ENCODE results near the gene GINM1. TPM values are rescaled to one million over a fixed set of nuclear protein-coding genes. Genes with fewer than 3 reads are reported as not detected.

The GINM1 gene
- total and polyA plus RNA-seq, 2 of the 4 experiments (the other 2 are of a cell fraction) = 23.6 to 24.9 TPM

DNA sequence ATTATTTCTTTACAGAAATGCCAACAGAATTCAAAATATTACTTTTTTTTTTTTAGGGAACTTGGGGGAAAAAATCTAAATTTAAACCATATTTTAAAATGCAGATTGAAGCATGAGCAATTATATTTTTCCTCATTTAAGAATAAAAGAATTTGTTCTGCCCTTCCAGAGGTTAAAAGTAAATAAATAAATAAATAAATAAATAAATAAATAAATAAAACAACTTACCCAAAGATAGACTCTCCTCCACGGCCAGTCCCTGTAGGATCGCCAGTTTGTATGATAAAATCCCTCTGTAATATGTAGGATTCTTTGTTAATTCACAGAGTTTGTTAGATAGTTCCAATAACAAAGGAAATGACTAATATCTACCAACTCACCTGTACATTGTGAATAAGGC is 25.0 kb upstream of the GINM1 start:
- ChIA-PET POLR2A (ENCODE audit: unreplicated experiment) (no interaction called here), CTCF (interaction anchor here (0.5 kb wide), 1 partner anchor 121 kb away, joined by 3 read pairs; no protein-coding TSS in a partner anchor)
- Histone ChIP-seq H3K36me3 (ENCODE audit: control insufficient read depth, insufficient read depth, low read length) (peaks cover 28% of the 10 kb centered on the region), H2AFZ (replicated peaks; ENCODE audit: low read length, poor library complexity) (no peak overlapping the region), H3K56ac (ENCODE audit: extremely low read depth, insufficient read depth, low read length) (no peak overlapping the region), H4K91ac (ENCODE audit: insufficient read depth, low read depth, low read length) (no peak overlapping the region), H3K4ac (ENCODE audit: low read depth, low read length) (no peak overlapping the region), H4K8ac (ENCODE audit: low read depth in 2 of 2, low read length in 2 of 2) (no peak overlapping the region), H2AK9ac (replicated peaks; ENCODE audit: low read depth, low read length, poor library complexity) (no peak overlapping the region), H3K9ac (ENCODE audit: low read depth, low read length) (no peak overlapping the region), H2BK20ac (ENCODE audit: low read depth, low read length) (no peak overlapping the region), H3K23ac (ENCODE audit: low read depth, low read length) (no peak overlapping the region), H3K18ac (ENCODE audit: low read depth, low read length) (no peak overlapping the region), H3K27ac (ENCODE audit: insufficient read depth, low read length) (no peak overlapping the region), H4K5ac (ENCODE audit: low read depth, low read length) (no peak overlapping the region), H2AK5ac (ENCODE audit: low read depth, low read length) (no peak overlapping the region), H3K14ac (replicated peaks; ENCODE audit: low read depth, low read length) (no peak overlapping the region), H2BK5ac (ENCODE audit: low read depth, low read length, poor library complexity, severe bottlenecking) (no peak overlapping the region), H3K79me1 (ENCODE audit: low read depth in 1 of 2, low read length in 2 of 2) (peaks cover 21 to 48% of the 10 kb centered on the region in 2 experiments), H3K4me2 (ENCODE audit: low read depth, low read length) (no peak overlapping the region), H3K9me1 (ENCODE audit: insufficient read depth, low read length) (peaks cover 4% of the 10 kb centered on the region; the same call in 1 of the 2 replicates), H2BK120ac (ENCODE audit: low read depth, low read length) (no peak overlapping the region), H3K9me3 (ENCODE audit: control insufficient read depth, insufficient read depth, low read length) (no peaks in the 10 kb centered on the region), H2BK15ac (ENCODE audit: low read depth, low read length) (no peak overlapping the region), H3K27me3 (ENCODE audit: control insufficient read depth, insufficient read depth, low read length) (no peaks in the 10 kb centered on the region), H3K4me3 (ENCODE audit: insufficient read depth, low read depth, low read length) (no peak overlapping the region), H4K20me1 (ENCODE audit: insufficient read depth, low read length) (peaks cover 31% of the 10 kb centered on the region), H3K4me1 (ENCODE audit: control insufficient read depth, insufficient read depth, low read length) (no peaks in the 10 kb centered on the region; the same call in 1 of the 2 replicates)
- in situ Hi-C loops (cut with MboI; ENCODE audit: low sequenced_read_pairs) = loop anchor here (10.0 kb wide), 1 partner anchor 384 kb away; the partner anchor contains the start of gene RAET1G
- intact Hi-C loops (cut with micrococcal nuclease) = no loop called here
- TF ChIP-seq SMC3 (IDR thresholded peaks at IDR 0.05; ENCODE audit: low read depth, low read length) = no peak
- TF ChIP-seq CTCF (conservative IDR thresholded peaks at IDR 0.05; ENCODE audit: low read depth, low read length) = no peak
- no peak for TF ChIP-seq CHD1 (IDR thresholded peaks at IDR 0.05; ENCODE audit: low read depth, low read length)
- TF ChIP-seq CEBPB (IDR thresholded peaks at IDR 0.05; ENCODE audit: low read depth, low read length) = no peak
- no peak for TF ChIP-seq RFX5 (IDR thresholded peaks at IDR 0.05; ENCODE audit: low read depth, low read length)
- no peak for TF ChIP-seq MXI1 (IDR thresholded peaks at IDR 0.05; ENCODE audit: borderline replicate concordance, low read depth, low read length)
- DNase-seq = no peak
- no peak for ATAC-seq (ENCODE audit: low read depth)
- WGBS, 2 experiments (ENCODE audit: extremely low coverage in 2 of 2, insufficient read length in 1 of 2) = no CpG with 5 or more reads among the region's 2 CpGs
- no TSS peak for BruUV-seq (replicated peaks)
- dilution Hi-C loops (cut with HindIII; ENCODE audit: low sequenced_read_pairs, unreplicated experiment) = no loop called here
